ENCODE measurements around the gene YTHDF1. TPM values are rescaled to one million over a fixed set of nuclear protein-coding genes. Genes with fewer than 3 reads are reported as not detected.

YTHDF1 gene
- total RNA-seq, 1 donor from 2014 or later: 17.9 TPM

Small RNAs within 50 kb of the gene (small RNA-seq; reads per million reads assigned to genes)
- gene MIR124-3 (ENCODE audit: low replicate concordance) (0.16 reads per million), gene MIR3196 (ENCODE audit: low replicate concordance) (not detected)

Other genes starting within 250 kb of the YTHDF1 start
- 0.25 TPM for gene BHLHE23, start 209.2 kb downstream of the YTHDF1 start, total RNA-seq
- not detected for gene BIRC7, start 19.8 kb upstream of the YTHDF1 start, total RNA-seq
- gene NKAIN4, start 38.3 kb upstream of the YTHDF1 start, total RNA-seq: 9.6 TPM
- gene ARFGAP1, start 56.7 kb upstream of the YTHDF1 start, total RNA-seq: 28.5 TPM
- 7.4 TPM for gene COL20A1, start 77.1 kb upstream of the YTHDF1 start, total RNA-seq
- 22.4 TPM for gene CHRNA4, start 145.2 kb upstream of the YTHDF1 start, total RNA-seq

Measured in temporal lobe (tissue), 2 donors.